Suprapubic skin (tissue), 4 donors: ENCODE measurements around the gene PRAMEF26.
"Not testable (repeated sequence)": the region's sequence is repeated elsewhere in the genome, so short reads cannot be mapped to it uniquely, and the experiment has no call there.

Experiments
- POLR2A ChIP-seq, 2 donors: fragments of 450-650 bp; IDR thresholded peaks; one replicate each; pipeline ENCODE4 v1.6.1; 2017; ENCODE audit warnings: antibody characterized with exemption in 2 of 2, mild to moderate bottlenecking in 2 of 2, moderate library complexity in 2 of 2
- POLR2AphosphoS5 ChIP-seq, 3 donors: sonication (generic); formaldehyde crosslinking; IDR thresholded peaks; one replicate each; pipeline ENCODE4 v1.6.1; 2017; ENCODE audit warnings: antibody characterized with exemption in 3 of 3
- TF ChIP-seq, protein P1 (sequence below), 2 donors: fragments of 200-600 bp in 1 of 2; fragments of 450-650 bp in 1 of 2; sonication (generic) in 1 of 2; IDR thresholded peaks; one replicate each; pipeline ENCODE4 v1.5.1; 2016 to 2019; ENCODE audit warnings: antibody characterized with exemption in 2 of 2, mild to moderate bottlenecking in 1 of 2, moderate library complexity in 1 of 2

DNA sequence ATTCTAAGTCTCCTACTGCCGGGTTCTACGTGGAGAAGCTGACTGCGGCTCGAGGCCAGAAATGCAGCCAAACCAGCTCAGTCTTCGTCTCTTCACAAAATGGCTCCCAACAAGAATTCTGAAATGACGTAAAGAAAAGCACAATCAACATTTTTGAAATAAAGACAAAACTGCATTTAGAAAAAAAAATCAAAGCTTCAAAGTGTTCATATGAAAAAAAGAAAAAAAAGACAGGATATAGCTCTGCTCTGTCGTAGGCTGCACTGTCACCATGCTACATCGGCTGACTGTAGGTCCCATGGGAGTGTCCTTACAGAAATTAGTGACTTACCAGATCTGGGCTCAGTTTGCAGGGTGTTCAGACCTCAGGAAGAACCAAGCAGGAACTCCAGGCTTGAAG is 9.7 kb upstream of the PRAMEF26 start, which contains the start of gene HNRNPCL4:
- not testable (repeated sequence) for TF ChIP-seq POLR2AphosphoS5, POLR2A (IDR thresholded peaks at IDR 0.05)
- TF ChIP-seq, protein P1, sequence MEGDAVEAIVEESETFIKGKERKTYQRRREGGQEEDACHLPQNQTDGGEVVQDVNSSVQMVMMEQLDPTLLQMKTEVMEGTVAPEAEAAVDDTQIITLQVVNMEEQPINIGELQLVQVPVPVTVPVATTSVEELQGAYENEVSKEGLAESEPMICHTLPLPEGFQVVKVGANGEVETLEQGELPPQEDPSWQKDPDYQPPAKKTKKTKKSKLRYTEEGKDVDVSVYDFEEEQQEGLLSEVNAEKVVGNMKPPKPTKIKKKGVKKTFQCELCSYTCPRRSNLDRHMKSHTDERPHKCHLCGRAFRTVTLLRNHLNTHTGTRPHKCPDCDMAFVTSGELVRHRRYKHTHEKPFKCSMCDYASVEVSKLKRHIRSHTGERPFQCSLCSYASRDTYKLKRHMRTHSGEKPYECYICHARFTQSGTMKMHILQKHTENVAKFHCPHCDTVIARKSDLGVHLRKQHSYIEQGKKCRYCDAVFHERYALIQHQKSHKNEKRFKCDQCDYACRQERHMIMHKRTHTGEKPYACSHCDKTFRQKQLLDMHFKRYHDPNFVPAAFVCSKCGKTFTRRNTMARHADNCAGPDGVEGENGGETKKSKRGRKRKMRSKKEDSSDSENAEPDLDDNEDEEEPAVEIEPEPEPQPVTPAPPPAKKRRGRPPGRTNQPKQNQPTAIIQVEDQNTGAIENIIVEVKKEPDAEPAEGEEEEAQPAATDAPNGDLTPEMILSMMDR (IDR thresholded peaks at IDR 0.05): not testable (repeated sequence)
